Mesendoderm (in vitro differentiated cells): ENCODE results near the gene DRGX.

Experiments used
- DNase-seq: peaks from one replicate; pipeline ENCODE4 v3.0.0; 2013
- H2AK5ac ChIP-seq: 2 replicates; pipeline ENCODE4 v1.6.1; 2013; ENCODE audit warnings: low read length, inconsistent platforms
- H2BK120ac ChIP-seq: 2 replicates; pipeline ENCODE4 v1.6.1; 2013; ENCODE audit warnings: low read depth, mild to moderate bottlenecking, low read length, moderate library complexity, mixed read lengths
- H2BK15ac ChIP-seq: replicated peaks from 2 replicates; pipeline ENCODE4 v1.6.1; 2013; ENCODE audit warnings: low read depth, mild to moderate bottlenecking, moderate library complexity
- H2BK5ac ChIP-seq: 2 replicates; pipeline ENCODE4 v1.6.1; 2013; ENCODE audit warnings: low read length, inconsistent platforms
- H3K18ac ChIP-seq: 2 replicates; pipeline ENCODE4 v1.6.1; 2013; ENCODE audit warnings: mild to moderate bottlenecking, low read length, mixed read lengths
- H3K23ac ChIP-seq: one replicate; pipeline ENCODE4 v1.6.1; 2013; ENCODE audit warnings: low read length
- H3K27ac ChIP-seq: 2 replicates; pipeline ENCODE4 v1.5.1; 2013; ENCODE audit warnings: low read depth, mild to moderate bottlenecking, inconsistent platforms, low read length, moderate library complexity
- H3K27me3 ChIP-seq: 2 replicates; pipeline ENCODE4 v1.6.1; 2013; ENCODE audit warnings: low read length, control low read depth, mild to moderate bottlenecking, inconsistent platforms; ENCODE audit not compliant: insufficient read depth, poor library complexity
- H3K36me3 ChIP-seq: 2 replicates; pipeline ENCODE4 v1.6.1; 2013; ENCODE audit warnings: low read length, inconsistent platforms; ENCODE audit not compliant: control insufficient read depth, insufficient read depth
- H3K4ac ChIP-seq: one replicate; pipeline ENCODE4 v1.6.1; 2013; ENCODE audit warnings: low read depth, mild to moderate bottlenecking, low read length, moderate library complexity
- H3K4me1 ChIP-seq: 2 replicates; pipeline ENCODE4 v1.6.1; 2013; ENCODE audit warnings: low read depth, low read length, inconsistent platforms; ENCODE audit not compliant: control insufficient read depth
- H3K4me2 ChIP-seq: 2 replicates; pipeline ENCODE4 v1.6.1; 2013; ENCODE audit warnings: low read length
- H3K4me3 ChIP-seq: 2 replicates; pipeline ENCODE4 v1.5.1; 2013; ENCODE audit warnings: mild to moderate bottlenecking, low read length
- H3K56ac ChIP-seq: one replicate; pipeline ENCODE4 v1.6.1; 2013; ENCODE audit warnings: low read length
- H3K79me1 ChIP-seq: 2 replicates; pipeline ENCODE4 v1.6.1; 2013; ENCODE audit warnings: low read length, inconsistent platforms
- H3K79me2 ChIP-seq: 2 replicates; pipeline ENCODE4 v1.6.1; 2013; ENCODE audit warnings: mild to moderate bottlenecking, low read length; ENCODE audit not compliant: control insufficient read depth, insufficient read depth
- H3K9ac ChIP-seq: 2 replicates; pipeline ENCODE4 v1.6.1; 2013; ENCODE audit warnings: low read length, inconsistent platforms
- H4K5ac ChIP-seq: one replicate; pipeline ENCODE4 v1.6.1; 2013; ENCODE audit warnings: low read length
- H4K8ac ChIP-seq: one replicate; pipeline ENCODE4 v1.6.1; 2013; ENCODE audit warnings: low read depth, mild to moderate bottlenecking, control low read depth, low read length, moderate library complexity
- WGBS: extraction: QIAGEN DNeasy Blood & Tissue Kit; methylation state at CpG from one replicate; pipeline ENCODE4 v1.1.7; 2013; ENCODE audit warnings: low lambda C conversion rate, missing lambda C conversion rate; ENCODE audit not compliant: insufficient coverage; ENCODE audit errors: extremely low coverage; 5-methylcytosine and 5-hydroxymethylcytosine counted together

The DRGX gene

GRCh38 chr10:49321021-49321420, 74.9 kb downstream of the DRGX start:
- Histone ChIP-seq H2BK15ac (no peak overlapping the region), H4K8ac (no peak overlapping the region), H2AK5ac (no peak overlapping the region), H3K4ac (no peak overlapping the region), H3K27ac (no peak overlapping the region), H3K4me1 (no peaks in the 10 kb centered on the region), H2BK120ac (no peak overlapping the region), H3K4me2 (no peak overlapping the region), H3K23ac (no peak overlapping the region), H4K5ac (no peak overlapping the region), H3K79me2 (no peaks in the 10 kb centered on the region), H3K36me3 (no peaks in the 10 kb centered on the region), H3K27me3 (no peaks in the 10 kb centered on the region), H3K9ac (no peak overlapping the region), H3K56ac (no peak overlapping the region), H3K79me1 (no peaks in the 10 kb centered on the region), H3K4me3 (no peak overlapping the region), H2BK5ac (no peak overlapping the region), H3K18ac (no peak overlapping the region)
- no CpG with 5 or more reads among the region's 3 CpGs for WGBS
- no peak for DNase-seq

- Histone ChIP-seq H2BK5ac (no peak overlapping the region), H2BK120ac (no peak overlapping the region), H3K56ac (no peak overlapping the region), H2AK5ac (no peak overlapping the region), H3K18ac (no peak overlapping the region), H3K79me2 (no peaks in the 10 kb centered on the region), H3K4me2 (no peak overlapping the region), H3K79me1 (no peaks in the 10 kb centered on the region), H3K23ac (no peak overlapping the region), H3K9ac (no peak overlapping the region), H3K4me3 (no peak overlapping the region), H4K8ac (no peak overlapping the region), H2BK15ac (no peak overlapping the region), H3K27me3 (no peaks in the 10 kb centered on the region), H3K4ac (no peak overlapping the region), H3K4me1 (no peaks in the 10 kb centered on the region), H4K5ac (no peak overlapping the region), H3K27ac (no peak overlapping the region), H3K36me3 (no peaks in the 10 kb centered on the region)
- WGBS: no CpG with 5 or more reads among the region's 2 CpGs
- DNase-seq: no peak
Observed at GRCh38 chr10:49320191-49320590, 75.7 kb downstream of the DRGX start.

GRCh38 chr10:49319206-49319605, 76.7 kb downstream of the DRGX start:
- Histone ChIP-seq H2BK5ac (no peak overlapping the region), H2AK5ac (no peak overlapping the region), H3K18ac (no peak overlapping the region), H2BK120ac (no peak overlapping the region), H3K4me1 (no peaks in the 10 kb centered on the region), H4K8ac (no peak overlapping the region), H3K79me1 (no peaks in the 10 kb centered on the region), H3K9ac (no peak overlapping the region), H3K27me3 (no peaks in the 10 kb centered on the region), H4K5ac (no peak overlapping the region), H2BK15ac (no peak overlapping the region), H3K36me3 (no peaks in the 10 kb centered on the region), H3K4me2 (no peak overlapping the region), H3K23ac (no peak overlapping the region), H3K4ac (no peak overlapping the region), H3K56ac (no peak overlapping the region), H3K79me2 (no peaks in the 10 kb centered on the region), H3K4me3 (no peak overlapping the region), H3K27ac (no peak overlapping the region)
- WGBS: no CpG with 5 or more reads among the region's 1 CpG
- DNase-seq: no peak

DNA sequence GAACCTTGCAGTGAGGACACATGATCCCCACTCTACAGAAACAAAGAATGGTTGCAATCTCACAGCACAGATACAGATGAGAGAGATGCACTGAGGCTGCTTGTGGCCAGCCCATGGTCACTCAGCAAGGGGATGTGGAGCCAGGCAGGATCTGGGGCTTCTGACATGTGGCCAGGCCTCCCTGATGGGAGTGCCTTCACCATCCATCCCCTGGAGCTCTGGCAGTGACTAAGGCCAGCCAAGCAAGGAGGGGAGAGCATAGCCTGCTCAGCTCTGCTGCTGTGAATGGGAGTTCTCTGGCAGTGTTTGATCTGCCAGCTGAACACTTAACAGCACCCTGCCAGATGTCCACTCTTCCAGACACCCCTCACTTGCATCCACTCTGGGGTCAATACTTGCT, 77.1 kb downstream of the DRGX start:
- Histone ChIP-seq H3K18ac (no peak overlapping the region), H3K79me1 (no peaks in the 10 kb centered on the region), H3K36me3 (no peaks in the 10 kb centered on the region), H2BK15ac (no peak overlapping the region), H2AK5ac (no peak overlapping the region), H3K4ac (no peak overlapping the region), H3K4me1 (no peaks in the 10 kb centered on the region), H3K27ac (no peak overlapping the region), H4K5ac (no peak overlapping the region), H3K27me3 (no peaks in the 10 kb centered on the region), H2BK5ac (no peak overlapping the region), H3K9ac (no peak overlapping the region), H3K23ac (no peak overlapping the region), H2BK120ac (no peak overlapping the region), H3K56ac (no peak overlapping the region), H3K4me3 (no peak overlapping the region), H4K8ac (no peak overlapping the region), H3K4me2 (no peak overlapping the region), H3K79me2 (no peaks in the 10 kb centered on the region)
- no peak for DNase-seq

- Histone ChIP-seq H3K79me2 (no peaks in the 10 kb centered on the region), H2BK5ac (no peak overlapping the region), H3K27ac (no peak overlapping the region), H4K8ac (no peak overlapping the region), H3K18ac (no peak overlapping the region), H2BK15ac (no peak overlapping the region), H3K56ac (no peak overlapping the region), H3K36me3 (no peaks in the 10 kb centered on the region), H3K4me3 (no peak overlapping the region), H3K79me1 (no peaks in the 10 kb centered on the region), H3K23ac (no peak overlapping the region), H3K4ac (no peak overlapping the region), H3K27me3 (no peaks in the 10 kb centered on the region), H4K5ac (no peak overlapping the region), H2BK120ac (no peak overlapping the region), H3K4me2 (no peak overlapping the region), H2AK5ac (no peak overlapping the region), H3K9ac (no peak overlapping the region), H3K4me1 (no peaks in the 10 kb centered on the region)
- DNase-seq: no peak
- no CpG with 5 or more reads among the region's 6 CpGs for WGBS
Observed at GRCh38 chr10:49318028-49318427, 77.9 kb downstream of the DRGX start.

- no peak overlapping the region for H3K4me2 ChIP-seq
- no peaks in the 10 kb centered on the region for H3K27me3 ChIP-seq
- WGBS: no CpG with 5 or more reads among the region's 5 CpGs
Observed at GRCh38 chr10:49314806-49315205, 81.1 kb downstream of the DRGX start.

More at GRCh38 chr10:49314806-49315205, 81.1 kb downstream of the DRGX start:
- H2BK5ac ChIP-seq: no peak overlapping the region
- no peak overlapping the region for H3K56ac ChIP-seq
- no peak overlapping the region for H3K9ac ChIP-seq
- no peaks in the 10 kb centered on the region for H3K79me1 ChIP-seq
- H3K18ac ChIP-seq: no peak overlapping the region
- no peaks in the 10 kb centered on the region for H3K4me1 ChIP-seq
- H3K23ac ChIP-seq: no peak overlapping the region
- H2BK120ac ChIP-seq: no peak overlapping the region
- no peak overlapping the region for H3K27ac ChIP-seq
- H3K36me3 ChIP-seq: no peaks in the 10 kb centered on the region
- no peak overlapping the region for H2BK15ac ChIP-seq
- no peaks in the 10 kb centered on the region for H3K79me2 ChIP-seq
- no peak overlapping the region for H4K5ac ChIP-seq
- H3K4me3 ChIP-seq: no peak overlapping the region
- H3K4ac ChIP-seq: no peak overlapping the region
- H2AK5ac ChIP-seq: no peak overlapping the region
- no peak for DNase-seq
- no peak overlapping the region for H4K8ac ChIP-seq
